ENCODE results near the gene PPARD.
"Not testable (repeated sequence)": the region's sequence is repeated elsewhere in the genome, so short reads cannot be mapped to it uniquely, and the experiment has no call there.

Gene PPARD

DNA sequence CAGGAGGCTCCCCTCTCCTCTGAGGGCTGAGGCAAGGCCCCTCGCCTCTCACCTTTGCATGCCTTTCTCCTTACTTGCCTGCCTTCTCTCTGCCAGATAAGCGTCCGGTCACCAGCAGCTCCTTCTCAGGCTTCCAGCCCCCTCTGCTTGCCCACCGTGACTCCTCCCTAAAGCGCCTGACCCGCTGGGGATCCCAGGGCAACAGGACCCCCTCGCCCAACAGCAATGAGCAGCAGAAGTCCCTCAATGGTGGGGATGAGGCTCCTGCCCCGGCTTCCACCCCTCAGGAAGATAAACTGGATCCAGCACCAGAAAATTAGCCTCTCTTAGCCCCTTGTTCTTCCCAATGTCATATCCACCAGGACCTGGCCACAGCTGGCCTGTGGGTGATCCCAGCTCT, 21.3 kb upstream of the PPARD start:
- FAIRE-seq (no peak), DNase-seq (ENCODE audit: insufficient read length, low spot score) (no peak)
- no peak for TF ChIP-seq POLR2A (IDR thresholded peaks at IDR 0.05; ENCODE audit: low read depth, low read length)

DNA sequence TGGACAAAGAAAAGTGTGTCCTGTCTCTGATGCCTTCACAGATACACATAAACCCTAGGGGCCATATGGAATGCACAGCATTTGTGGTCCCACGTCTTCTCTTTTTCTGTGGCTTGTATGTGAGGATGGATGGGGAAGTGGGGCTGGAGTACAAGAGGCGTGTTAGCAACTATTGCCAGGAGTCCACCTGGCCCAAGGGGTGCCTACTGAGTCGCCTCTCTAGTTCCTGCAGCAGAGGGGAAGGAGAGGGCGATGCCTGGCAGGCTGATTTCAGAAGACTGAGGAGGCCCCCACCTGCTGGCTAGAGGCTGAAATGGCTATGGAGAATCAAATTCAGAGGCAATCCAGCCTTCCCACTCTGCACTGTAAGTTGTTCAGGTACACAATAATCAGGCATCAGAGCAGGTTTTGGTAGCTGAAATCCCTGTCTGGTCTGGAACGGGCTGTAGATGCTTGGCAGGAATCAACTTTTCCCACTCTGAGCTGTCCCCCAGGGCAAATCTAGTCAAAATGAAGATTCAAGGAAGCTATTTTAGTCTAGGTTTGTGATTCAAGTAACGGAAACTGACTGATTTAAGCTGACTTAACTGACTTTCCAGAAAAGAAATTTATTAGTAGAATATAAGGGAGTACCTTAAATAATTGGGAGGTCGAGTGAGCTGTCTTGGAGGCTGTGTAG, 14.9 kb upstream of the PPARD start:
- peak; percentile 30 for FAIRE-seq
- peak; percentile 66 for DNase-seq (ENCODE audit: insufficient read length, low spot score)
- TF ChIP-seq POLR2A (IDR thresholded peaks at IDR 0.05; ENCODE audit: low read depth, low read length) = no peak

DNA sequence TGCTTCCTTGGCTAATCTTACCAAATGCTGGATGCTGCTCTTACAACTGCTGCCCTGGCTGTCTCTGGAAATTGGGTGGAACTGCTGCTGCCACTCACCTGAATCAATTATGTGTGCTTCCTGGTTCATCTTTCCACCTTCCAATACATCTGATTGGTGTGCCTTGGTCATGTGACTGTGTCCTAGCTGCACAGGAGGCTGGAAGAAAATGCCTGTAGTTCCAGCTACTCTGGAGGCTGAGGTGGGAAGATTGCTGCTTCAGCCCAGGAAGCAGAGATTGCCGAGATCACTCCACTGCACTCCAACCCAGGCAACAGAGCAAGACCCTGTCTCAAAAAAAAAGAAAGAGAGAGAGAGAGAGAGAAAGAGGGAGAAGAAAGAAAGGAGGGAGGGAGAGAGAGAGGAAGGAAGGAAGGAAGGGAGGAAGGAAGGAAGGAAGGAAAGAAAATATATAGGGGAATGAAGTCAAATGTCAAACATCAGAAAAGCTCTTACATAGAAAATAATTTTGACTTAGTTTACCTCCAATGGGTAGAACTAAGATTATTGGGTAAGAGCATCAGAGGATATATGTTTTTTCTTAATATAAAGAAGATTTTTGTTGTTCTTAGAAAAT, 14.1 kb upstream of the PPARD start:
- FAIRE-seq = no peak
- DNase-seq (ENCODE audit: insufficient read length, low spot score) = no peak
- no peak for TF ChIP-seq POLR2A (IDR thresholded peaks at IDR 0.05; ENCODE audit: low read depth, low read length)

DNA sequence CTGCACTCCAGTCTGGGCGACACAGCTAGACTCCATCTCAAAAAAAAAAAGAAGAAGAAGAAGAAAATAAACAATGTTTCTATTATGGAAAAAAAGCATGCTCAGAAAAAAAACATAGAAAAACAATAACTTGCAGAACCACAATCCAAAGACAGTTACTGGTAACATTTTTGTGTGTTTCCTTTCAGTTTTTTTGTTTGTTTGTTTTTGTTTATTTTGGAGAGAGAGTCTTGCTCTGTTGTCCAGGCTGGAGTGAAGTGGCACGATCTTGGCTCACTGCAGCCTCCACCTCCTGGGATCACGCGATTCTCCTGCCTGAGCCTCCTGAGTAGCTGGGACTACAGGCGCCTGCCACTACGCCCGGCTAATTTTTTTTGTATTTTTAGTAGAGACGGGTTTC, 13.4 kb upstream of the PPARD start:
- not testable (repeated sequence) for FAIRE-seq; DNase-seq (ENCODE audit: insufficient read length, low spot score)

DNA sequence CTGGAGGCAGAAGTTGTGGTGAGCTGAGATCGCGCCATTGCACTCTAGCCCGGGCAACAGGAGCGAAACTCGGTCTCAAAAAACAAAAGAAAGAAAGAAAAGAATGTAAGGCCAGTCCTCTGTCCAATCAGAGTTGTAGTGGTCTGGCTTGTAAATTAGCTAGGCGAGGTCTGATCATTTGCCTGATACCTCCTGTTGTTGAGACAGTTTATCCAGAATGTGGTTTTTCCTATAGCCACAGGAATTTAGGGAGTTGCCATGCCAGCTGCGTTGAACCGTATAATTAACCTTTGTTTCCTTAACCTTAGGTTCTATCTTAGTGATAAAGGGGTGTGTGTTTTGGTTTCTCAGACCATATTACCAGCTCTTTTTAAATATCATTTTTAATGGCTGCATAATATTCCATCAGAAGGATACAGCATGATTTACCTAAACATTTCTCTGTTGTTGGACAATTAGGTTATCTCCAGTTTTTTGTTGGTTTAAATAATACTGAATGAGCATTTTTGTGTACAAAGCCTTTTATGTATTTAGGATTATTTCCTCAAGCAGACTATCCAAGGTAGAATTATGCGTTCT, 11.7 kb upstream of the PPARD start:
- TF ChIP-seq POLR2A (IDR thresholded peaks at IDR 0.05; ENCODE audit: low read depth, low read length) = no peak
- DNase-seq (ENCODE audit: insufficient read length, low spot score) (no peak), FAIRE-seq (no peak)

DNA sequence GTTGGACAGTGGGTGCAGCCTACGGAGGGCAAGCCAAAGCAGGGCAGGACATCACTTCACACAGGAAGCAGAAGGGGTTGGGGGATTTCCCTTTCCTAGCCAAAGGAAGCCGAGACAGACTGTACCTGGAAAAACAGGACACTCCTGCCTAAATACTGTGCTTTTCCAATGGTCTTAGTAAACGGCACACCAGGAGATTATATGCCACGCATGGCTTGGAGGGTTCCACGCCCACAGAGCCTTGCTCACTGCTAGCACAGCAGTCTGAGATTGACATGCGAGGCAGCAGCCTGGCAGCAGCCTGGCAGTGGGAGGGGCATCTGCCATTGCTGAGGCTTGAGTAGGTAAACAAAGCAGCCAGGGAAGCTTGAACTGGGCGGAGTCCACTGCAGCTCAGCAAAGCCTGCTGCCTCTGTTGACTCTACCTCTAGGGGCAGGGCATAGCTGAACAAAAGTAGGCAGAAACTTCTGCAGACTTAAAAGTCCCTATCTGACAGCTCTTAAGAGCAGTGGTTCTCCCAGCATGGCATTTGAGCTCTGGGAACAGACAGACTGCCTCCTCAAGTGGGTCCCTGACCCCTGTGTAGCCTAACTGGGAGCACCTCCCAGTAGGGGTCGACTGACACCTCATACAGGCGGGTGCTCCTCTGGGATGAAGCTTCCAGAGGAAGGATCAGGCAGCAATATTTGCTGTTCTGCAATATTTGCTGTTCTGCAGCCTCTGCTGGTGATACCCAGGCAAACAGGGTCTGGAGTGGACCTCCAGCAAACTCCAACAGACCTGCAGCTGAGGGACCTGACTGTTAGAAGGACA, 10.1 kb upstream of the PPARD start:
- not testable (repeated sequence) for DNase-seq (ENCODE audit: insufficient read length, low spot score); FAIRE-seq

DNA sequence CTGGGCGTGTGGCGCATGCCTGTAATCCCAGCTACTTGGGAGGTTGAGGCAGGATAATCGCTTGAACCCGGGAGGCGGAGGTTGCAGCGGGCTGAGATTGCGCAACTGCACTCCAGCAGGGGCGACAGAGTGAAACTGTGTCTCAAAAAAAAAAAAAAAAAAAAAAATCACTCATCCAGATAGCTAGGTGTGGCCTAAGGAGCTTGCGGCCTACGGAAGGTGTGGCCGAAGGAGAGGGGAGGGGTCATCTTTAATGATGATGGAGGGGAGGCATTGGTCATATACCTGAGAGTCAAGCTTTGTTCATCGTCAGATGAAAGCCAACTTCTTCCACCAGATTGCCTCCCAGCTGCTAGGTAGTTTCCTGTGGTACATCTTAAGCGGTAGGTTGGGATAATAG, 801 bp upstream of the PPARD start:
- DNase-seq (ENCODE audit: insufficient read length, low spot score) = no peak
- TF ChIP-seq POLR2A (IDR thresholded peaks at IDR 0.05; ENCODE audit: low read depth, low read length) = no peak
- FAIRE-seq = no peak

DNA sequence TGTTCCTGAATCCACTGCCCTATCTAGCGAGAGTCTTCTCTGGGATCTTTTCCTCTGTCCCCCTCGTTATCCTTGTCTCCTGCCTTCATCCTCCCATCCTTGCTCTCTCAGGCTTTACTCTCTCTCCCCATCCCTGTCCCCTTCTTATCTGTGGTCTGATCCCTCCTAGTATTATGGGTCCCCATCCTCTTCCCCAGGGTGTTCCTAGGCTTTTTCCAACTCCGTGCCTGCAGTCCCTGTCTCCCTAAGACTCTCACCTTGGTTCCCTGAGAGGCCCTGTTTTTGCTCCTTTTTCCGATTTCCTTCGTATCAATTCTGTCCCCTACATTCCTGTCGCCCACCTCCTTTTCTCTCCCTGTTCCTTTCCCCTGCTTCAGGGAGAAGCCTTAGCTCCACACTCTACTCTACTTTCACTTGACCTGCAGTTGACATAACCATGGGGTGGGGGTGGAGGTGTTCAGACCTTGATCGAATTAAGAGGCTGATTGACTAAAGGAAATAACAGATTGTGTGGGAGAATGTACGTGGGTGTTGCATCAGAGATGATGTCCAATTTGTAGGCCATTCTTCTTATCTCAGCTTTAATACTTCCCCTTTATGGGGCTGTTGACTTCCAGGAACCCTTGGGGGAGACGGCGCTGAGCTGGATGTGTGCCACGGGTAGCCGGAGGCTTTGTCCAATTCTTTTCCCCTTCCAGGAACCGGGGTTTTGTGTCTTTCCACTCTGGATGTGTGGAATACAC, 905 bp downstream of the PPARD start:
- no peak for TF ChIP-seq POLR2A (IDR thresholded peaks at IDR 0.05; ENCODE audit: low read depth, low read length)
- FAIRE-seq (no peak), DNase-seq (ENCODE audit: insufficient read length, low spot score) (no peak)

DNA sequence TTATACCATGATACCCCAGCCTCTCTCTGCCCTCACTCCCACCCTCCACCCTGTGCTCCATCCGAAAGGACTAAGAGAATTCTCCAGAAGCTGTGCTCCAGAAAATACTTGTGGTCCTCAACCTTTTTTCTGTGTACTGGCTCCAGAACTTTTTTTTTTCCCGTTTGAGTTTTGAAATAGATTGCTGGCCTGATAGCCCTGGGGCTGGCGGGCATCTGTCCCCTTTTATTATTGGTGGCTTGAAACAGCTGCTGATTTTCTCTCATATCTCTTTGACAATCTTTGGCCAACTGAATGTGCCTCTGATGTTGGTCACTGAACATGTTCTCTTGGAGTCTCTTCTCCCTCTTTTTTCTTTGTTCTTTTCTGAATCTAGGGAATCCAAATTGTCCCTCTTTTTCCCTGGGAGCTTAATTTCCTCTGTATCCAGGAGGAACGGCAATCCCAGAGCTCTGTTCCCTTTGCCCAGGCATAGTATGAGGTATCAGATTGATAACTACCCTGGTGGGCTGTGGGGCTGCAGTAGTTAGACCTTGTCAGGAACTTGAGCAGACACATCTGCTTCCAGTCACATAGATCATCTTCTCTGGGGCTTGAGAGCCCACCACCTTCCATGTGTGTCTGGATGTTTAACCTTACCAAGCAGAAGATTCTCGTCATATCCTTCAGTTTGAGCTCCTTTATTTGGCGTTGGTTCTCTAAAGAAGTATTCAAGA, 1.6 kb downstream of the PPARD start:
- no peak for TF ChIP-seq POLR2A (IDR thresholded peaks at IDR 0.05; ENCODE audit: low read depth, low read length)
- FAIRE-seq (no peak), DNase-seq (ENCODE audit: insufficient read length, low spot score) (no peak)

DNA sequence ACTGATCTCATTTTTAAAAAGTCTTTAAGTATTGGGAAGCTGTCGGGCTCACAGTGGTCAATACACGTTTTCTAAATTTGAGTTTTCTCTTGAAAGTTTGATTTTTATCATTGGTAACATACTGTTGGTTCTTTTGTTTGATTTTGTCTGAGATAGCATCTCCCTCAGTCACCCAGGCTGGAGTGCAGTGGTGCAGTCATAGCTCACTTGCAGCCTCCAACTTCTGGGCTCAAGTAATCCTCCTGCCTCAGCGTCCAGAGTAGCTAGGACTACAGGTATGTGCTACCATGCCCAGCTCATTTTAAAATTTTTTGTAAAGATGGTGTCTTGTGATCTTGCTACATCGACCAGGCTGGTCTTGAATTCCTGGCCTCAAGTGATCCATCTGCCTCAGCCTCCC, 9.1 kb downstream of the PPARD start:
- TF ChIP-seq POLR2A (IDR thresholded peaks at IDR 0.05; ENCODE audit: low read depth, low read length) = no peak
- FAIRE-seq = no peak
- DNase-seq (ENCODE audit: insufficient read length, low spot score) = no peak

DNA sequence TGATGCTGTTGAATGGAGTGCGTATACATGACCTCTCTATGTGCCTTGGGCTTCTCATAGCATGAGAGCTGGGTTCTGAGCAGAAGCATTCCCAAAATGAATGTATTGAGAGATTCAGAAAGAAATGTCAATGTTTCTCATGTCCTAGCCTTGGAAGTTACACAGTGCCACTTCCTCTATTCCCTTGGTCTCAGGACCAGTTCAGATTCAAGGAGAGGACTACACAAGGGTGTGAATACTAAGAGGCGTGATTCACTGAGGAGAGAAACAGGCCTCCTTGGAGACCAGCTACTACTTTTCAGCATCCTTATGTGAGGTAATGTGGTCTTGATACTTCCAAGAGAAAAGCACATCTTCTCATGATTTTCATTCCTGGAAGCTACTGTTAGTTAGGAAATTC, 10.4 kb downstream of the PPARD start:
- no peak for FAIRE-seq
- no peak for TF ChIP-seq POLR2A (IDR thresholded peaks at IDR 0.05; ENCODE audit: low read depth, low read length)
- no peak for DNase-seq (ENCODE audit: insufficient read length, low spot score)

DNA sequence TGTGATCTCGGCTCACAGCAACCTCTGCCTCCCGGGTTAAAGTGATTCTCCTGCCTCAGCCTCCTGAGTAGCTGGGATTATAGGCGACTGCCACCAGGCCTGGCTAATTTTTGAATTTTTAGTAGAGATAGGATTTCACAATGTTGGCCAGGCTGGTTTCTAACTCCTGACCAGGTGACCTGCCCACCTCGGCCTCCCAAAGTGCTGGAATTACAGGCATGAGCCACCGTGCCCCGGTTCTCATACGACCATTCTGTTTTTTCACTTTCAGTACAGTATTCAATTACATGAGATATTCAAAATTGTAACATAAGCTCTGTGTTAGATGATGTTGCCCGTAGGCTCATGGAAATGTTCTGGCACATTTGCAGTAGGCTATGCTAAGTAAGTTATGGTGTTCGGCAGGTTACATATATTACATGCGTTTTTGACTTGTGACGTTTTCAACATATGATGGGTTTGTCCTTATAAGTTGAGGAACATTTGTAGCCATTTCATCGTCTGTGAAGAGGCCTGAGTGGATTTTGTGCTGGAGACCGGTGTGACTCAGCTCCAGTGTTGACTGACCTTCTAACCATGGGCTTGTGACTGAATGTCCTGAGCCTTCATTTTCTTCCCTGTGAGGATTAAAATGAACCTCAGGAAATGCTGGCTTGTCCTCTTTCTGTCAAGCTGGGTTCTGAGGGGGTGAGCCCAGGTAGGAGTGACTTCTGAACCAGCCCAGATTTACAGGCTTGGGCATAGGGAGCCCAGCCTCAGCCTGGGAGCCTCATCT, 12.2 kb downstream of the PPARD start:
- no peak for FAIRE-seq
- TF ChIP-seq POLR2A (IDR thresholded peaks at IDR 0.05; ENCODE audit: low read depth, low read length) = no peak
- DNase-seq (ENCODE audit: insufficient read length, low spot score) = no peak

DNA sequence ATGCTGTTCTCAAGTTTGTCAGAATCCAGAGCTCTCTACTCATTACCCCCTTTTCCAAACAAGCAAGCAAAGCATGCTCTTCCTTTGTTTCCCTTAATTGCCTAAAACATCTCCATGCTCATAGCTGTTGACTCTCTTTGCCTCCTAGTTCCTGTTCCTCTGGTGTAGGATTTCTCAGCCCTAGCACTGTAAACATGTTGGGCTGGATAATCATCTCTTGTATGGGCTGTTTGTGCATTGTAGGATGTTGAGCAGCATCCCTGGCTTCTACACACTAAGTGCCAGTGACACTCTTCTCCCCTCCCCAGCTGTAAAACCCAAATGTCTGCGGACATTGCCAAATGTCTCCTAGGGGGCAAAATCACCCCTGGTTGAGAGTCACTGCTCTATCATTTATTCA, 14.0 kb downstream of the PPARD start:
- no peak for TF ChIP-seq POLR2A (IDR thresholded peaks at IDR 0.05; ENCODE audit: low read depth, low read length)
- FAIRE-seq = no peak
- DNase-seq (ENCODE audit: insufficient read length, low spot score) = no peak

Measured in H54 (cell line).